IMR-90 (cell line): ENCODE measurements around the gene MKNK2. TPM values are rescaled to one million over a fixed set of nuclear protein-coding genes. Genes with fewer than 3 reads are reported as not detected.

Experiments used
- ATAC-seq: fragments of 200-7000 bp; cut with Tn5 transposase; 2 replicates; pipeline ENCODE4 v1.9.1; 2020; ENCODE audit warnings: low read depth, mild to moderate bottlenecking, moderate library complexity
- BruUV-seq: library from RNA; stranded (reverse); fragments of 400-500 nt; replicated peaks from 2 replicates; lab custom pipeline; 2021; lab: Mats Ljungman, UMichigan
- CTCF ChIA-PET: fragments of 300-600 bp; formaldehyde crosslinking; extraction: SDS; loops from one replicate; lab custom pipeline; 2021; ENCODE audit warnings: antibody characterized with exemption; lab: Yijun Ruan, JAX
- POLR2A ChIA-PET: fragments of 300-600 bp; sonication (Branson Sonifier 250); formaldehyde crosslinking; loops from one replicate; lab custom pipeline; 2022; ENCODE audit warnings: antibody characterized with exemption; ENCODE audit not compliant: unreplicated experiment; lab: Charles Lee
- DNase-seq: peaks from one replicate; pipeline ENCODE4 v3.0.0; 2013
- H2AFZ ChIP-seq: replicated peaks from 2 replicates; pipeline ENCODE3; 2013; ENCODE audit warnings: low read length, mild to moderate bottlenecking; ENCODE audit not compliant: poor library complexity
- H2AK5ac ChIP-seq: 2 replicates; pipeline ENCODE4 v1.6.1; 2013; ENCODE audit warnings: low read depth, low read length, inconsistent platforms
- H2AK9ac ChIP-seq: replicated peaks from 2 replicates; pipeline ENCODE3; 2013; ENCODE audit warnings: mild to moderate bottlenecking, low read depth, low read length, moderate library complexity; ENCODE audit not compliant: poor library complexity
- H2BK120ac ChIP-seq: 2 replicates; pipeline ENCODE4 v1.6.1; 2013; ENCODE audit warnings: low read depth, low read length, inconsistent platforms
- H2BK15ac ChIP-seq: 3 replicates; pipeline ENCODE4 v1.6.1; 2013; ENCODE audit warnings: low read depth, low read length, inconsistent platforms
- H2BK20ac ChIP-seq: 2 replicates; pipeline ENCODE4 v1.6.1; 2013; ENCODE audit warnings: low read depth, mild to moderate bottlenecking, inconsistent platforms, low read length, moderate library complexity
- H2BK5ac ChIP-seq: 2 replicates; pipeline ENCODE4 v1.6.1; 2013; ENCODE audit warnings: mild to moderate bottlenecking, low read depth, low read length, inconsistent platforms; ENCODE audit not compliant: poor library complexity, severe bottlenecking
- H3K14ac ChIP-seq: replicated peaks from 2 replicates; pipeline ENCODE4 v1.6.1; 2013; ENCODE audit warnings: low read depth, low read length, inconsistent platforms
- H3K18ac ChIP-seq: 2 replicates; pipeline ENCODE4 v1.6.1; 2013; ENCODE audit warnings: low read depth, low read length, control low read depth
- H3K23ac ChIP-seq: 2 replicates; pipeline ENCODE4 v1.6.1; 2013; ENCODE audit warnings: low read depth, low read length, inconsistent platforms
- H3K27ac ChIP-seq: 2 replicates; pipeline ENCODE4 v1.5.1; 2013; ENCODE audit warnings: mild to moderate bottlenecking, control low read depth, low read length; ENCODE audit not compliant: insufficient read depth
- H3K27me3 ChIP-seq: 2 replicates; pipeline ENCODE4 v1.6.1; 2013; ENCODE audit warnings: low read length; ENCODE audit not compliant: control insufficient read depth, insufficient read depth
- H3K36me3 ChIP-seq: 2 replicates; pipeline ENCODE4 v1.6.1; 2013; ENCODE audit warnings: low read length, mixed read lengths; ENCODE audit not compliant: control insufficient read depth, insufficient read depth
- H3K4ac ChIP-seq: 2 replicates; pipeline ENCODE4 v1.6.1; 2013; ENCODE audit warnings: low read depth, low read length, inconsistent platforms
- H3K4me1 ChIP-seq: 2 replicates; pipeline ENCODE4 v1.6.1; 2013; ENCODE audit warnings: low read length, mixed read lengths; ENCODE audit not compliant: control insufficient read depth, insufficient read depth
- H3K4me2 ChIP-seq: 2 replicates; pipeline ENCODE4 v1.6.1; 2013; ENCODE audit warnings: low read depth, mild to moderate bottlenecking, control low read depth, low read length, moderate library complexity
- H3K4me3 ChIP-seq: 2 replicates; pipeline ENCODE4 v1.5.1; 2013; ENCODE audit warnings: low read depth, mild to moderate bottlenecking, control low read depth, low read length, moderate library complexity; ENCODE audit not compliant: insufficient read depth
- H3K56ac ChIP-seq: 2 replicates; pipeline ENCODE4 v1.6.1; 2013; ENCODE audit warnings: low read length, inconsistent platforms; ENCODE audit not compliant: insufficient read depth; ENCODE audit errors: extremely low read depth
- H3K79me1 ChIP-seq, 2 experiments: 2 replicates each; pipeline ENCODE4 v1.6.1; 2013; ENCODE audit warnings: low read length in 2 of 2, inconsistent platforms in 1 of 2, low read depth in 1 of 2
- H3K9ac ChIP-seq: 2 replicates; pipeline ENCODE4 v1.6.1; 2013; ENCODE audit warnings: low read depth, low read length, control low read depth
- H3K9me1 ChIP-seq: 2 replicates; pipeline ENCODE4 v1.6.1; 2013; ENCODE audit warnings: low read length, inconsistent platforms; ENCODE audit not compliant: insufficient read depth
- H3K9me3 ChIP-seq: 2 replicates; pipeline ENCODE4 v1.6.1; 2013; ENCODE audit warnings: low read length; ENCODE audit not compliant: control insufficient read depth, insufficient read depth
- H4K20me1 ChIP-seq: 2 replicates; pipeline ENCODE4 v1.6.1; 2013; ENCODE audit warnings: low read length, inconsistent platforms; ENCODE audit not compliant: insufficient read depth
- H4K5ac ChIP-seq: 2 replicates; pipeline ENCODE4 v1.6.1; 2013; ENCODE audit warnings: mild to moderate bottlenecking, low read depth, low read length, control low read depth
- H4K8ac ChIP-seq, 2 experiments: 2 replicates each; pipeline ENCODE4 v1.6.1; 2013; ENCODE audit warnings: low read depth in 2 of 2, low read length in 2 of 2, control low read depth in 1 of 2, inconsistent platforms in 1 of 2
- H4K91ac ChIP-seq: 2 replicates; pipeline ENCODE4 v1.6.1; 2013; ENCODE audit warnings: low read depth, low read length, inconsistent platforms; ENCODE audit not compliant: insufficient read depth
- NFE2L2 ChIP-seq: fragments of 150-350 bp; IDR thresholded peaks from 2 replicates; pipeline ENCODE4 v1.6.1; 2016; ENCODE audit warnings: low read depth, mild to moderate bottlenecking, low read length
- POLR2A ChIP-seq: IDR thresholded peaks from 2 replicates; pipeline ENCODE4 v1.6.1; 2012; ENCODE audit warnings: mild to moderate bottlenecking, low read depth, low read length
- RFX5 ChIP-seq: IDR thresholded peaks from 2 replicates; pipeline ENCODE4 v1.8.0; 2012; ENCODE audit warnings: low read depth, mild to moderate bottlenecking, low read length, moderate library complexity
- WGBS, 2 experiments: methylation state at CpG; one replicate each; pipeline versions ENCODE4 v1.1.5 to v1.1.7; 2013; ENCODE audit warnings: missing lambda C conversion rate in 2 of 2; ENCODE audit not compliant: insufficient read length in 1 of 2; ENCODE audit errors: extremely low coverage in 2 of 2; 5-methylcytosine and 5-hydroxymethylcytosine counted together
- dilution Hi-C: fragments of 300-500 bp; cut with HindIII; formaldehyde crosslinking; loops from one replicate; pipeline ENCODE4 v1.14.3; 2018; ENCODE audit warnings: low sequenced_read_pairs; ENCODE audit not compliant: unreplicated experiment
- in situ Hi-C: fragments of 300-500 bp; cut with MboI; formaldehyde crosslinking; loops from 3 replicates; pipeline ENCODE4 v1.14.3; 2019; ENCODE audit warnings: low sequenced_read_pairs, inconsistent platforms, mixed read lengths
- intact Hi-C: fragments of 100-400 bp; cut with micrococcal nuclease; formaldehyde crosslinking; loops from 2 replicates; pipeline ENCODE4 v1.10.0; 2022
- polyA plus RNA-seq, 3 experiments: library from polyadenylated mRNA; depleted of rRNA; stranded (reverse); fragments of >200 nt; gene quantifications; 2 replicates each; pipeline ENCODE4 v1.2.3, GENCODE V29; 2012; ENCODE audit warnings: low replicate concordance in 1 of 3
- total RNA-seq: library from RNA; depleted of rRNA; stranded (reverse); fragments of >200 nt; gene quantifications from 2 replicates; pipeline ENCODE4 v1.2.3, GENCODE V29; 2012
- TF ChIP-seq, protein P1 (sequence below): fragments of 150-350 bp; IDR thresholded peaks from 2 replicates; pipeline ENCODE4 v1.6.1; 2016; ENCODE audit warnings: low read depth, mild to moderate bottlenecking, low read length, moderate library complexity, borderline replicate concordance

MKNK2 gene
- total and polyA plus RNA-seq, 2 of the 4 experiments (the other 2 are of a cell fraction) = 21.9 to 31.8 TPM

DNA sequence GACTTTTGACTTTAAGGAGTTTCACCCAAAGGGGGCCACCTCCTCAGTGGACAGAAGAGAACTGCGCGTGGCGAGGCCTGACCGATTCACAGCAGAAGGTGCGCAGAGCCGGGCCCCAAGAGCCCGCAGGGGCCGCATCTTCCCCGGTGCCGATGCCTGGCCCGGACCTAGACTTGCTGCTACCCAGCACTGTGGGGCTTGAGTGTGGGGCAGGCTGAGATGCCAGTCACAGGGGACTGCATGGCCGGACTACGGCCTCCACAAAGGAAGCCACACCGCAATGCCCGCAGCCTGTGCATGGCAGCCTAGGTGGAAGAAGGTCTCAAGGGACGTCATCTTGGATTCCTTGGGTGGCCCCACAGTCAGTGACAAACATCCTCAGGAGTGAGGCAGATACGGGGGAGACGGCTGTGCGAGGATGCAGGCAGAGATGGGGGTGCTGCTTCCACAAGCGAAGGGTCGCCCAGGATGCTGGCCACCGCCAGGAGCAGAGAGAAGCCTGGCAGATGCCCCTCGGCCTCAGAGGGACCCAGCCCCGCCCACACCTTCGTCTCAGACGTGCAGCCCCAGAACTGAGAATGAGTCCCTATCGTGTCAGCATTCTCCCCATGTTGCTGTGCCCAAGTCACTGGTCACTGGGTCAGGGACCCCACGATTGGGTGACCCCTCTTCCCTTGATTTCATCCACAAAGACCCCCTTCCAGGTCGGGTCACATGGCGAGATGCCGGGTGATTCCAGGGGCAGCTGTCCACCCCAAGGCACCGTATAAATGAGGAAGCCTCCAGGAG lies 28.2 kb upstream of the MKNK2 start:
- Histone ChIP-seq H2BK5ac (no peak overlapping the region), H2BK120ac (no peak overlapping the region), H3K18ac (no peak overlapping the region), H3K9ac (no peak overlapping the region), H3K4me2 (no peak overlapping the region), H3K9me3 (no peaks in the 10 kb centered on the region), H2AK5ac (no peak overlapping the region), H3K56ac (no peak overlapping the region), H3K27ac (no peak overlapping the region), H3K4me3 (no peak overlapping the region), H4K91ac (no peak overlapping the region), H3K4ac (no peak overlapping the region), H2AK9ac (peak overlapping the region; percentile 50), H3K79me1 (peaks cover 20 to 30% of the 10 kb centered on the region in 2 experiments; a peak in 3 of 4 replicates), H4K8ac (no peak overlapping the region), H2AFZ (no peak overlapping the region), H3K36me3 (peaks cover 64% of the 10 kb centered on the region), H3K9me1 (no peaks in the 10 kb centered on the region), H3K14ac (no peak overlapping the region), H4K5ac (no peak overlapping the region), H2BK20ac (no peak overlapping the region), H4K20me1 (peaks cover 9% of the 10 kb centered on the region; the same call in 1 of the 2 replicates), H2BK15ac (no peak overlapping the region), H3K4me1 (no peaks in the 10 kb centered on the region), H3K27me3 (no peaks in the 10 kb centered on the region), H3K23ac (no peak overlapping the region)
- ChIA-PET CTCF (no interaction called here), POLR2A (interaction anchor here (0.5 kb wide), 1 partner anchor 15 kb away, joined by 15 read pairs; no protein-coding TSS in a partner anchor)
- intact Hi-C loops = no loop called here
- 91% methylated on average over 9 of the region's 32 CpGs; no CpG with 5 or more reads in 1 of the 2 experiments for WGBS, 2 experiments
- ATAC-seq = no peak
- DNase-seq = no peak
- TF ChIP-seq NFE2L2 (no peak), POLR2A (no peak), RFX5 (no peak)
- TF ChIP-seq, protein P1, sequence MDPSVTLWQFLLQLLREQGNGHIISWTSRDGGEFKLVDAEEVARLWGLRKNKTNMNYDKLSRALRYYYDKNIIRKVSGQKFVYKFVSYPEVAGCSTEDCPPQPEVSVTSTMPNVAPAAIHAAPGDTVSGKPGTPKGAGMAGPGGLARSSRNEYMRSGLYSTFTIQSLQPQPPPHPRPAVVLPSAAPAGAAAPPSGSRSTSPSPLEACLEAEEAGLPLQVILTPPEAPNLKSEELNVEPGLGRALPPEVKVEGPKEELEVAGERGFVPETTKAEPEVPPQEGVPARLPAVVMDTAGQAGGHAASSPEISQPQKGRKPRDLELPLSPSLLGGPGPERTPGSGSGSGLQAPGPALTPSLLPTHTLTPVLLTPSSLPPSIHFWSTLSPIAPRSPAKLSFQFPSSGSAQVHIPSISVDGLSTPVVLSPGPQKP = no peak
- in situ Hi-C loops = no loop called here
- dilution Hi-C loops = no loop called here
- no TSS peak for BruUV-seq
